ENCODE measurements around the gene LRRC46. TPM values are rescaled to one million over a fixed set of nuclear protein-coding genes. Genes with fewer than 3 reads are reported as not detected.

Gene LRRC46
- total and polyA plus RNA-seq, 2 of the 13 experiments (the other 11 are each of a cell fraction or from before 2014, with no cell fraction given) = 0.09 TPM

DNA sequence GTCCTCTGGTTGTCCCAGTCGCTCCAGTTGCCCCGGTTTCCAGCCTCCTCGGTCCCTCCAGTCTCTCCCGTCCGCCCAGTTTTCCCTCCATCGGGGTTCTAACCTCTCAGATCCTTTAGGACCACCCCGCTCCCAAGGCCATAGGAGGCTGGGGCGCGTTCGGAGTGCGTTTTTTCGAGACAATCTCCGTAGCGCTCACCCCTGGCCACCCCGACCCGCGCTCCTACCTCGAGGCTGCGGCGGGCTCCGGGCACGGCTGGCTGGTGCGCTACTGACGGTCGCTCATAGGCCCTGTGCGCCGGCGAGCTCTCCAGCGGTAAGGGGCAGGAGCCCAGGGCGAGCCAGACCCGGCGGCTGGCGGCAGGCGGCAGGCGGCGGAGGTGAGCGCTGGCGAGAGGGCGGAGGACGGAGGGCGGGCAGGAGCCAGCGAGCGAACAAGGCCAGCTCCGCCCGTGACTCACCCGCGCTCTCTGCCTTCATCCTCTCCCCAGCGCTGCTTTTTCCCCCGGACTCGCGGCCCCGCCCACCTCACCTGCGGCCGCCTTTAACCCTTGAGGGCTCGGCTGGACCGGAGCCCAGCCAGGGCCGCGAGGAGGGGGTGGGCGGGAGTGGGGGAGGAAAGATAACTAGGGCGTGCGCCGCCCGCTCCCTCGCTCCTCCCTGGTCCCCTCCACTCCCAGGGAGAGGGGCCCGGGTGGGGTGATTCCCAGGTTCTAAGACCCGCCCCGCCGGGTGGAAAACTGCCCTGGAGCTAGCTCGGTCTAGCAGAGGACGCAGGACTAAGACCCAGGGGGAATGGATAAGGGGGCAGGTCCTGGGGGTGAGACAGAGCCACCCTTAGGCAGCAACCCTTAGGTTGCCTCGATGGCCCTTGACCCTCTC, 19.5 kb downstream of the LRRC46 start, which contains the start of gene SP6 (continued):
- TF ChIP-seq HNRNPUL1 (IDR thresholded peaks at IDR 0.05; ENCODE audit: low read depth, low read length) = no peak

DNA sequence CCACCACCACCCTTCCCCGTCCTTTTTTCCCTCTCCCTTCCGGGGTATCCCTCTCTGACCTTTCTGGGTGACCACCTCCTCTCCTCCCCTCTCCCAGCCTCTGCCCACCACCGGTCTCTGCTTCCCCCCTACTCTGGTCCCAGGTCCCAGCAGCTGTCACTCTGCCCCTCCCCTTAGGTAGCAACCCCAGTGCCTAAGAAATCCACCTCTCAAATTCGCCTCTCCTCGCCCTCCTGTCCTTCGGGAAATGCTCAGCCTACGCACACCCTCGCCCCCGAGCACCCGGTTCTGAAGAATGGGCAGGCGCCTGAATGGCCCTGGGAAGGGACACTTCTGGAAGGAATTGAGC, 20.3 kb downstream of the LRRC46 start:
- intact Hi-C loops (cut with micrococcal nuclease; ENCODE audit: unreplicated experiment) = no loop called here
- POLR2A ChIA-PET = interaction anchor here (1.3 to 2.8 kb wide), 4 partner anchors 11 to 44 kb away, joined by 3 to 28 read pairs (median 12); partner anchors contain the start of genes LRRC46, MRPL10, SCRN2 and SP2
- H2AFZ ChIP-seq (ENCODE audit: low read length) = no peak overlapping the region

More for the DNA sequence above, 20.3 kb downstream of the LRRC46 start:
- no peaks in the 10 kb centered on the region for H3K79me2 ChIP-seq (ENCODE audit: insufficient read depth, low read length)
- no peak overlapping the region for H3K4me3 ChIP-seq (replicated peaks in 1 of 3; ENCODE audit: insufficient read depth in 1 of 3, low read depth in 2 of 3, low read length in 3 of 3)
- 65% methylated on average over 11 of the region's 11 CpGs for WGBS (ENCODE audit: low lambda C conversion rate)
- CTCF ChIA-PET (ENCODE audit: low intra/inter-chr PET ratio, low total read pairs) = no interaction called here
- DNase-seq (ENCODE audit: low spot score) (no peak), ATAC-seq (no peak), FAIRE-seq (no peak)
- in situ Hi-C loops (cut with HindIII; ENCODE audit: extremely low pct_ligation_motif_present, low pct_unique_long_range_greater_than_20kb) = no loop called here
- H3K4me1 ChIP-seq (ENCODE audit: insufficient read depth, low read length) = peaks cover 12% of the 10 kb centered on the region
- H3K9ac ChIP-seq (ENCODE audit: insufficient read depth, low read depth, low read length) = no peak overlapping the region
- H3K27me3 ChIP-seq (ENCODE audit: control insufficient read depth in 1 of 2, insufficient read depth in 2 of 2, low read length in 2 of 2) = peaks cover 19 to 80% of the 10 kb centered on the region in 2 experiments
- no peak overlapping the region for H3K4me2 ChIP-seq (ENCODE audit: low read depth, low read length)
- H3K36me3 ChIP-seq (replicated peaks in 1 of 2; ENCODE audit: control insufficient read depth in 1 of 2, insufficient read depth in 2 of 2, low read length in 2 of 2) = no peaks in the 10 kb centered on the region
- no peak for TF ChIP-seq NR2C2 (CRISPR knock-in tag; IDR thresholded peaks at IDR 0.05; ENCODE audit: borderline replicate concordance)
- TF ChIP-seq, protein P1, sequence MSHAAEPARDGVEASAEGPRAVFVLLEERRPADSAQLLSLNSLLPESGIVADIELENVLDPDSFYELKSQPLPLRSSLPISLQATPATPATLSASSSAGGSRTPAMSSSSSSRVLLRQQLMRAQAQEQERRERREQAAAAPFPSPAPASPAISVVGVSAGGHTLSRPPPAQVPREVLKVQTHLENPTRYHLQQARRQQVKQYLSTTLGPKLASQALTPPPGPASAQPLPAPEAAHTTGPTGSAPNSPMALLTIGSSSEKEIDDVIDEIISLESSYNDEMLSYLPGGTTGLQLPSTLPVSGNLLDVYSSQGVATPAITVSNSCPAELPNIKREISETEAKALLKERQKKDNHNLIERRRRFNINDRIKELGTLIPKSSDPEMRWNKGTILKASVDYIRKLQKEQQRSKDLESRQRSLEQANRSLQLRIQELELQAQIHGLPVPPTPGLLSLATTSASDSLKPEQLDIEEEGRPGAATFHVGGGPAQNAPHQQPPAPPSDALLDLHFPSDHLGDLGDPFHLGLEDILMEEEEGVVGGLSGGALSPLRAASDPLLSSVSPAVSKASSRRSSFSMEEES (CRISPR knock-in tag; IDR thresholded peaks at IDR 0.05) = no peak
- no peak for TF ChIP-seq GATAD1 (CRISPR knock-in tag; IDR thresholded peaks at IDR 0.05)
- TF ChIP-seq, protein P2, sequence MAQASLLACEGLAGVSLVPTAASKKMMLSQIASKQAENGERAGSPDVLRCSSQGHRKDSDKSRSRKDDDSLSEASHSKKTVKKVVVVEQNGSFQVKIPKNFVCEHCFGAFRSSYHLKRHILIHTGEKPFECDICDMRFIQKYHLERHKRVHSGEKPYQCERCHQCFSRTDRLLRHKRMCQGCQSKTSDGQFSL (CRISPR knock-in tag; IDR thresholded peaks at IDR 0.05) = no peak
- TF ChIP-seq, protein P3, sequence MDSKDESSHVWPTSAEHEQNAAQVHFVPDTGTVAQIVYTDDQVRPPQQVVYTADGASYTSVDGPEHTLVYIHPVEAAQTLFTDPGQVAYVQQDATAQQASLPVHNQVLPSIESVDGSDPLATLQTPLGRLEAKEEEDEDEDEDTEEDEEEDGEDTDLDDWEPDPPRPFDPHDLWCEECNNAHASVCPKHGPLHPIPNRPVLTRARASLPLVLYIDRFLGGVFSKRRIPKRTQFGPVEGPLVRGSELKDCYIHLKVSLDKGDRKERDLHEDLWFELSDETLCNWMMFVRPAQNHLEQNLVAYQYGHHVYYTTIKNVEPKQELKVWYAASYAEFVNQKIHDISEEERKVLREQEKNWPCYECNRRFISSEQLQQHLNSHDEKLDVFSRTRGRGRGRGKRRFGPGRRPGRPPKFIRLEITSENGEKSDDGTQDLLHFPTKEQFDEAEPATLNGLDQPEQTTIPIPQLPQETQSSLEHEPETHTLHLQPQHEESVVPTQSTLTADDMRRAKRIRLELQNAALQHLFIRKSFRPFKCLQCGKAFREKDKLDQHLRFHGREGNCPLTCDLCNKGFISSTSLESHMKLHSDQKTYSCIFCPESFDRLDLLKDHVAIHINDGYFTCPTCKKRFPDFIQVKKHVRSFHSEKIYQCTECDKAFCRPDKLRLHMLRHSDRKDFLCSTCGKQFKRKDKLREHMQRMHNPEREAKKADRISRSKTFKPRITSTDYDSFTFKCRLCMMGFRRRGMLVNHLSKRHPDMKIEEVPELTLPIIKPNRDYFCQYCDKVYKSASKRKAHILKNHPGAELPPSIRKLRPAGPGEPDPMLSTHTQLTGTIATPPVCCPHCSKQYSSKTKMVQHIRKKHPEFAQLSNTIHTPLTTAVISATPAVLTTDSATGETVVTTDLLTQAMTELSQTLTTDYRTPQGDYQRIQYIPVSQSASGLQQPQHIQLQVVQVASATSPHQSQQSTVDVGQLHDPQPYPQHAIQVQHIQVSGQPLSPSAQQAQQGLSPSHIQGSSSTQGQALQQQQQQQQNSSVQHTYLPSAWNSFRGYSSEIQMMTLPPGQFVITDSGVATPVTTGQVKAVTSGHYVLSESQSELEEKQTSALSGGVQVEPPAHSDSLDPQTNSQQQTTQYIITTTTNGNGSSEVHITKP (CRISPR knock-in tag; IDR thresholded peaks at IDR 0.05; ENCODE audit: low read depth) = no peak
- TF ChIP-seq, protein P4, sequence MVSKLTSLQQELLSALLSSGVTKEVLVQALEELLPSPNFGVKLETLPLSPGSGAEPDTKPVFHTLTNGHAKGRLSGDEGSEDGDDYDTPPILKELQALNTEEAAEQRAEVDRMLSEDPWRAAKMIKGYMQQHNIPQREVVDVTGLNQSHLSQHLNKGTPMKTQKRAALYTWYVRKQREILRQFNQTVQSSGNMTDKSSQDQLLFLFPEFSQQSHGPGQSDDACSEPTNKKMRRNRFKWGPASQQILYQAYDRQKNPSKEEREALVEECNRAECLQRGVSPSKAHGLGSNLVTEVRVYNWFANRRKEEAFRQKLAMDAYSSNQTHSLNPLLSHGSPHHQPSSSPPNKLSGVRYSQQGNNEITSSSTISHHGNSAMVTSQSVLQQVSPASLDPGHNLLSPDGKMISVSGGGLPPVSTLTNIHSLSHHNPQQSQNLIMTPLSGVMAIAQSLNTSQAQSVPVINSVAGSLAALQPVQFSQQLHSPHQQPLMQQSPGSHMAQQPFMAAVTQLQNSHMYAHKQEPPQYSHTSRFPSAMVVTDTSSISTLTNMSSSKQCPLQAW (CRISPR knock-in tag; IDR thresholded peaks at IDR 0.05) = no peak
- no peak overlapping the region for H3K27ac ChIP-seq (ENCODE audit: extremely low read length, insufficient read depth, low read length)
- H3K9me3 ChIP-seq (ENCODE audit: low read length) = no peaks in the 10 kb centered on the region
- no TSS peak for BruUV-seq (replicated peaks)
- no peaks in the 10 kb centered on the region for H4K20me1 ChIP-seq (ENCODE audit: insufficient read depth, low read length)

Data from HepG2 (cell line).